ENCODE results near the gene TBC1D5.
"Not testable (repeated sequence)": the region's sequence is repeated elsewhere in the genome, so short reads cannot be mapped to it uniquely, and the experiment has no call there.

The TBC1D5 gene

GRCh38 chr3:17674082-17674686 lies 68.2 kb downstream of the TBC1D5 start:
- no peak for DNase-seq (ENCODE audit: low read depth, low spot score)
- H3K4me3 ChIP-seq (ENCODE audit: low read length): no peak overlapping the region

DNA sequence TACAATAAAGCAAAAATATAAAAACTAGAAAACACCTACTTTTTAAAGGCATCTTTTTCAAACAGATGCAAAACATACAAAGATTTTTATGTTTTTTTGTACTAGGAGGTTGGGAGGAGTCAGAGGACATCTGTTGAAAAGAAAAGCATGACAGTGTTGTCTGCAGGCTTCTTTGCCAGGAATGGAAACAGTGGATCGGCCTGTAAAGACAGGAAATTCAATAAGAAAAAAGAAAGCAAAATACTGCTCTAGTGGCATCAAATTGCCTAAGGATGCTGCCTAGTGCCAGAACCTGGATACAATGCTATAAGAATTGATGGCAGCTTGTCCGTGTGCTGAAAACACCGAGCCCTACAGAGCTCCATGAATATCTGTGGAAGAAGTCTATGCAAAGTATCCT lies 69.9 kb downstream of the TBC1D5 start:
- no peak for DNase-seq (ENCODE audit: low read depth, low spot score)
- H3K4me3 ChIP-seq (ENCODE audit: low read length): no peak overlapping the region

- no peak for DNase-seq (ENCODE audit: low read depth, low spot score)
- no peak overlapping the region for H3K4me3 ChIP-seq (ENCODE audit: low read length)
Measured at GRCh38 chr3:17670749-17671148, 71.7 kb downstream of the TBC1D5 start.

- DNase-seq (ENCODE audit: low read depth, low spot score): no peak
- H3K4me3 ChIP-seq (ENCODE audit: low read length): no peak overlapping the region
Measured at GRCh38 chr3:17664923-17665322, 77.5 kb downstream of the TBC1D5 start.

DNA sequence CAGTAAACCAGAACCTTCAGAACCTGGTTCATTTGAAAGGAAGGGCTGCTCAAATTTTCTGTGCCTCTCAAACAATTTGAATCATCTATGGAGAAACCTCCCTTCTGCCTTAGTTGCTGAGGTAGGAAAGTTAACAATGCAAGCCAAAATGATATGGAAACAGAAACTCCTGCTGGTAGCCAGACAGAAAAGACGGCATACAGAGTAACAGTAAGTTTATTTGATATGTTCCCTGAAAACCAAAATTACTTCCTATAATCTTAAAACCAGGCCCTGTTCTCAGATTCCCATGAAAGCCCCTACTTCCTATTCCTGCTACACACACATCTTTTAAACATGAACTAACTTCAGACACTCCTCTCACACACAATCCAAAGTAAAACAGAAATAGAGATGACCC lies 86.2 kb downstream of the TBC1D5 start:
- H3K4me3 ChIP-seq (ENCODE audit: low read length): no peak overlapping the region
- no peak for DNase-seq (ENCODE audit: low read depth, low spot score)

- DNase-seq (ENCODE audit: low read depth, low spot score): no peak
- H3K4me3 ChIP-seq (ENCODE audit: low read length): no peak overlapping the region
Measured at GRCh38 chr3:17655743-17656142, 86.7 kb downstream of the TBC1D5 start.

GRCh38 chr3:17649748-17650147 lies 92.7 kb downstream of the TBC1D5 start:
- not testable (repeated sequence) for DNase-seq (ENCODE audit: low read depth, low spot score); H3K4me3 ChIP-seq (ENCODE audit: low read length)

- H3K4me3 ChIP-seq (ENCODE audit: low read length); DNase-seq (ENCODE audit: low read depth, low spot score): not testable (repeated sequence)
Measured at GRCh38 chr3:17648630-17649355, 93.6 kb downstream of the TBC1D5 start.

DNA sequence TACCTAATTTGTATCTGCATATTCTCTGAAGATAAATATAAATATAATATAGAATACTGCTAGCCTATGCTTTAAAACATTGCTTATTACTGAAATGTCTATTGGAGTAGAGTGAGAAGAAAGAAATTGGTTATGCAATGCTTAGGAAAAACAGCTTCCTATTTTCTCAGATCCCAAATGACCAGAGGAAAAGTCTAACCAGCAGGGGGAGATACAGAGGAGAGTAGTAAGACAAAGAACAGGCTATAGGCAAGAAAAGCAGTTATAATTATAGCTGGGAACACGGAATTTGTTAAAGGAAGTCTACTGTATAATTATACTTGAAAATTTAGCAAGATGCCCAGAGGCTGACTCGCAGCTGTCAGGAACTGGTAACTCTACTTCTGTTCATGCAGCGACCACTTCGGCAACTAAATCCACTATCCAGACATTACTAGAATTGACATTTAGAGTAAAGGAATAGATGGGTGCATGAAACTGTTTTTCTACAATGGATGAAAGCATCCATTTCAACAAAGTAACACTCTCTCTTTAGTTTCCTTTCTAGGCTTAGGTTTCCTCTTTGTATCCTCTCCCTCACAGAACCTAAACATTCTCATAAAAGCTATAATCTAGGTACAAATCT lies 97.2 kb downstream of the TBC1D5 start:
- peak; percentile 35 for DNase-seq (ENCODE audit: low read depth, low spot score)
- no peak overlapping the region for H3K4me3 ChIP-seq (ENCODE audit: low read length)

DNA sequence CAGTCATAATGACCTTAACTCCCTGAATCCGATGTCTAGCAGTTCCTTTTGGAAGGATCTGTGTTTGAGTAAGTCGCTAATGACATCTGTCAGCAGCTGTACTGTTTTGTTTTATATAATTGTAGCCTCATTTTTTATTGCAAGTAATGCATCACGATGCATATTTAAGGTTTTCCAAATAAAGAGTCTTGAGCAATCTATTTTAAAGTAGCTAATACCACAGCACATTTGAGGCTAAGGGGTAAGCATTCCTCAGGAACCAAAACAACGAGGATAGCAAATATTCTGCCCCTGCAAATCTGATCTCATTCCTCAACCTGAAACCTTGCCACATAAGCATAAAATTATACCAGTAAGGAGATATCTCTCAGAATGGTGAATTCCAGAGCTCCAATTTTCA lies 98.7 kb downstream of the TBC1D5 start:
- no peak overlapping the region for H3K4me3 ChIP-seq (ENCODE audit: low read length)
- no peak for DNase-seq (ENCODE audit: low read depth, low spot score)

DNA sequence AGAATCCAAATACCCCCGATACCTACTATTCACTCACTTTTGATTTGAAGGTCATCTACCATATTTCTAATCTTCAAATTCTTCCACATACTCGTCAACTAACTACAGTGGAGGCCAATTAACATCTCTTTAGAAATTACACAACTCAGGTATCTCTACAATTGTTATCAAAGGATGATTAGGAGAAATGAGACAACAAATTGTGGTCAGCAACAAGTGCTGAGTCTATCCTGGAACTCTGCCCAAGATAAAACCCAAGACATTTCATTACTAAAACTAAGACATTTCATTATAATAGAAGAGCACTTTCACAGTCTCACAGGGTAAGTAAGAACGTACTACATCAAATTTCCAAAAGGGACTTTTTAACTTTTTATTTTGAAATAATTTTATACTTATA lies 100.0 kb downstream of the TBC1D5 start:
- H3K4me3 ChIP-seq (ENCODE audit: low read length): no peak overlapping the region
- DNase-seq (ENCODE audit: low read depth, low spot score): no peak

GRCh38 chr3:17640466-17640865 lies 102.0 kb downstream of the TBC1D5 start:
- no peak for DNase-seq (ENCODE audit: low read depth, low spot score)
- H3K4me3 ChIP-seq (ENCODE audit: low read length): no peak overlapping the region

GRCh38 chr3:17639765-17640164 lies 102.7 kb downstream of the TBC1D5 start:
- H3K4me3 ChIP-seq (ENCODE audit: low read length): no peak overlapping the region
- DNase-seq (ENCODE audit: low read depth, low spot score): no peak

DNA sequence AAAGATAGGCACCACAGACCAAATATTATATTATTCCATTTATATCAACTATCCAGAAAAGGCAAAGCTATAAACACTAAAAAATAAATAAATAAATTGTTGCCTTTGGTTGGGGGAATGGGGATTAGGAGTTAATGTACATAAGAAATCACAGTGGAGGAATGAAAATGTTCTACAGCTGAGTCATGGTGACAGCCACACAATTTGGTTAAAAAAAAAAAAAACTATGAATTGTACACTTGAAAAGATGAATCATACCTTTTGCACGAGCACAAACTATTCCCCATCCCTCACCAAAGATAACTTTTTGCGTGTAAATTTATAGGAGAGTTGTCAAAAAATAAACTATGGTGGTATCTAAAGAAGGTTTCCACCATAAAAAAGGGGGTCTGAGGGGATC lies 103.2 kb downstream of the TBC1D5 start:
- H3K4me3 ChIP-seq (ENCODE audit: low read length): no peak overlapping the region
- no peak for DNase-seq (ENCODE audit: low read depth, low spot score)

- no peak for DNase-seq (ENCODE audit: low read depth, low spot score)
- H3K4me3 ChIP-seq (ENCODE audit: low read length): no peak overlapping the region
Measured at GRCh38 chr3:17638356-17638755, 104.1 kb downstream of the TBC1D5 start.

DNA sequence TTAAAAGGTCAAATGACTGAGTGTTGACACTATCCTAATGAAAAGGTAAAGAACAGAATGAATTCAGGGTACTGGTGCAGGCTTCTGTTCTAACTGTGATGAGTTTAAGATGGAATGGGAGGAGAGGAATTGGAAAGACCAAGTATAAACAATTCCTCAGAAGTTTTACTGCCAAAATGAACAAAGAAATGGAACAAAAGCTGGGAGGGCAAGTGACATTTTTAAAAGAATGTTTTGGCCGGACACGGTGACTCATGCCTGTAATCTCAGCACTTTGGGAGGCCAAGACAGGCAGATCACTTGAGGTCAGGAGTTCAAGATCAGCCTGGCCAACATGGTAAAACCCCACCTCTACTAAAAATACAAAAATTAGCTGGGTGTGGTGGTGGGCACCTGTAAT lies 106.8 kb downstream of the TBC1D5 start:
- not testable (repeated sequence) for H3K4me3 ChIP-seq (ENCODE audit: low read length); DNase-seq (ENCODE audit: low read depth, low spot score)

DNA sequence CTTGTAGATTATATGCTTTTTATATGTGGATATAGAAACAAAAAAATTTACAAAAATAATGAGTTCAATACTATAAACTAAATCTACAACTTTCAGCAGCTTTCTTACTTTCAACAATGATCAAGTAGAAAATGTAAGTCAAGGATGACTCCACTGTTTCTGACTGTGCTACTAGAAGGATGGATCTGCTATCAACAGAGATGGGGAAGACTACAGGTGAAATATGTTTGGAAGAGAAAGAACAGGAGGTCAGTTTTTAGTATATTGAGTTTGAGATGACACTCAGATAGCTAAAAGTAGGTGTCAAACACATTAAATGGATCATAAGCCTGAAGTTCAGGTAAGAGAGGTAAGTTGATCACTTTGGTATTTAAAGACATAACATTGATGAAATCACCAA lies 107.5 kb downstream of the TBC1D5 start:
- H3K4me3 ChIP-seq (ENCODE audit: low read length): no peak overlapping the region
- DNase-seq (ENCODE audit: low read depth, low spot score): no peak

- no peak for DNase-seq (ENCODE audit: low read depth, low spot score)
- H3K4me3 ChIP-seq (ENCODE audit: low read length): no peak overlapping the region
Measured at GRCh38 chr3:17634201-17634600, 108.2 kb downstream of the TBC1D5 start.

- DNase-seq (ENCODE audit: low read depth, low spot score): no peak
- H3K4me3 ChIP-seq (ENCODE audit: low read length): no peak overlapping the region
Measured at GRCh38 chr3:17632401-17633100, 109.9 kb downstream of the TBC1D5 start.

- H3K4me3 ChIP-seq (ENCODE audit: low read length): no peak overlapping the region
- DNase-seq (ENCODE audit: low read depth, low spot score): no peak
Measured at GRCh38 chr3:17631609-17632008, 110.8 kb downstream of the TBC1D5 start.

Data from Jurkat, Clone E6-1 (cell line).